Neural progenitor cell (in vitro differentiated cells): ENCODE measurements around the gene PRPH. TPM values are rescaled to one million over a fixed set of nuclear protein-coding genes. Genes with fewer than 3 reads are reported as not detected.
A peak's percentile ranks its signal among the peaks of the same experiment; 100 is the strongest.
"Not testable (repeated sequence)": the region's sequence is repeated elsewhere in the genome, so short reads cannot be mapped to it uniquely, and the experiment has no call there.

Experiments used
- DNase-seq: peaks from one replicate; pipeline ENCODE4 v3.0.0-alpha.2; 2016; ENCODE audit warnings: low spot score
- H2AFZ ChIP-seq: fragments of 200-600 bp; sonication (generic); replicated peaks from 2 replicates; pipeline ENCODE4 v1.6.1; 2016; ENCODE audit warnings: antibody characterized with exemption
- H3F3A ChIP-seq: fragments of 200-600 bp; sonication (generic); 2 replicates; pipeline ENCODE4 v1.6.1; 2016; ENCODE audit warnings: antibody characterized with exemption, low read depth
- H3K27ac ChIP-seq: fragments of 200-600 bp; sonication (generic); 2 replicates; pipeline ENCODE4 v1.5.1; 2016; ENCODE audit warnings: mild to moderate bottlenecking
- H3K27me3 ChIP-seq: fragments of 200-600 bp; sonication (generic); 2 replicates; pipeline ENCODE4 v1.6.1; 2016; ENCODE audit warnings: mild to moderate bottlenecking, moderate library complexity
- H3K36me3 ChIP-seq: fragments of 200-600 bp; sonication (generic); 2 replicates; pipeline ENCODE4 v1.5.1; 2016
- H3K4me1 ChIP-seq: fragments of 200-600 bp; sonication (generic); 2 replicates; pipeline ENCODE4 v1.6.1; 2016; ENCODE audit warnings: mixed run types
- H3K4me2 ChIP-seq: fragments of 200-600 bp; sonication (generic); 2 replicates; pipeline ENCODE4 v1.6.1; 2016
- H3K4me3 ChIP-seq: fragments of 200-600 bp; sonication (generic); 2 replicates; pipeline ENCODE4 v1.5.1; 2016
- H3K79me2 ChIP-seq: fragments of 200-600 bp; sonication (generic); 2 replicates; pipeline ENCODE4 v1.6.1; 2016; ENCODE audit warnings: low read depth
- H3K9ac ChIP-seq: fragments of 200-600 bp; sonication (generic); 2 replicates; pipeline ENCODE4 v1.6.1; 2016
- H3K9me3 ChIP-seq: fragments of 200-600 bp; sonication (generic); 2 replicates; pipeline ENCODE4 v1.5.1; 2016; ENCODE audit warnings: low read depth
- H4K20me1 ChIP-seq: fragments of 200-600 bp; sonication (generic); 2 replicates; pipeline ENCODE4 v1.6.1; 2016; ENCODE audit warnings: low read depth
- H3K27ac Mint-ChIP-seq: 3 replicates; pipeline ENCODE4 v1.8.0; 2021; ENCODE audit warnings: mixed read lengths
- H3K27me3 Mint-ChIP-seq: 2 replicates; pipeline ENCODE4 v1.8.0; 2022; ENCODE audit warnings: low read depth, mild to moderate bottlenecking, inconsistent platforms, moderate library complexity, mixed read lengths; ENCODE audit not compliant: insufficient read depth
- H3K36me3 Mint-ChIP-seq: 3 replicates; pipeline ENCODE4 v1.8.0; 2021; ENCODE audit warnings: mixed read lengths
- H3K4me1 Mint-ChIP-seq: 3 replicates; pipeline ENCODE4 v1.8.0; 2021; ENCODE audit warnings: mixed read lengths
- H3K4me3 Mint-ChIP-seq: 3 replicates; pipeline ENCODE4 v1.8.0; 2021; ENCODE audit warnings: mild to moderate bottlenecking, moderate library complexity, mixed read lengths
- H3K9me3 Mint-ChIP-seq: 3 replicates; pipeline ENCODE4 v1.8.0; 2020; ENCODE audit warnings: mixed read lengths
- CTCF ChIP-seq: fragments of 200-600 bp; sonication (generic); IDR thresholded peaks from 2 replicates; pipeline ENCODE4 v1.5.1; 2017; ENCODE audit warnings: antibody characterized with exemption, mild to moderate bottlenecking
- EZH2 ChIP-seq: fragments of 200-600 bp; sonication (generic); IDR thresholded peaks from 2 replicates; pipeline ENCODE4 v1.6.1; 2017; ENCODE audit warnings: antibody characterized with exemption, mild to moderate bottlenecking, moderate library complexity
- EZH2phosphoT487 ChIP-seq: fragments of 200-600 bp; sonication (generic); IDR thresholded peaks from 2 replicates; pipeline ENCODE4 v1.6.1; 2017; ENCODE audit warnings: antibody characterized with exemption
- total RNA-seq: library from RNA; depleted of rRNA; stranded (reverse); fragments of >200 nt; gene quantifications from 2 replicates; pipeline ENCODE4 v1.2.3, GENCODE V29; 2015; ENCODE audit warnings: low replicate concordance

PRPH gene
- total RNA-seq, 1 donor from 2014 or later: not detected

- Mint-ChIP-seq H3K27me3 (peaks cover 3% of the 10 kb centered on the region), H3K9me3 (no peaks in the 10 kb centered on the region), H3K27ac (peak overlapping the region; percentile 16), H3K4me1 (peaks cover 7% of the 10 kb centered on the region), H3K4me3 (no peak overlapping the region), H3K36me3 (peaks cover 3% of the 10 kb centered on the region)
- Histone ChIP-seq H2AFZ (no peak overlapping the region), H3F3A (peaks cover 23% of the 10 kb centered on the region), H3K79me2 (peaks cover 4% of the 10 kb centered on the region), H3K9ac (no peak overlapping the region), H4K20me1 (no peaks in the 10 kb centered on the region), H3K27me3 (no peaks in the 10 kb centered on the region), H3K36me3 (no peaks in the 10 kb centered on the region), H3K4me3 (no peak overlapping the region), H3K4me1 (peaks cover 16% of the 10 kb centered on the region), H3K27ac (no peak overlapping the region), H3K4me2 (no peak overlapping the region), H3K9me3 (no peaks in the 10 kb centered on the region)
- no peak for TF ChIP-seq EZH2
- no peak for TF ChIP-seq EZH2phosphoT487
- TF ChIP-seq CTCF: no peak
- no peak for DNase-seq
Measured at GRCh38 chr12:49255857-49256637, 38.9 kb upstream of the PRPH start.

- H3K36me3 ChIP-seq, DNase-seq, H3K4me3 Mint-ChIP-seq, H3K27ac ChIP-seq, H3K9ac ChIP-seq, H3K9me3 ChIP-seq, H4K20me1 ChIP-seq, H3K4me3 ChIP-seq, H3K9me3 Mint-ChIP-seq, H3K27me3 Mint-ChIP-seq, H3K27me3 ChIP-seq, H2AFZ ChIP-seq, H3K27ac Mint-ChIP-seq, H3K4me2 ChIP-seq, H3K4me1 Mint-ChIP-seq, H3K36me3 Mint-ChIP-seq: not testable (repeated sequence)
- peaks cover 10% of the 10 kb centered on the region for H3K79me2 ChIP-seq
- H3F3A ChIP-seq: peaks cover 30% of the 10 kb centered on the region
- H3K4me1 ChIP-seq: peaks cover 16% of the 10 kb centered on the region
Measured at GRCh38 chr12:49257508-49258184, 37.3 kb upstream of the PRPH start.

GRCh38 chr12:49259452-49259851 lies 35.5 kb upstream of the PRPH start:
- Histone ChIP-seq H3K36me3 (no peaks in the 10 kb centered on the region), H3K9ac (no peak overlapping the region), H3K9me3 (no peaks in the 10 kb centered on the region), H3F3A (peaks cover 35% of the 10 kb centered on the region), H2AFZ (no peak overlapping the region), H4K20me1 (no peaks in the 10 kb centered on the region), H3K4me1 (peaks cover 16% of the 10 kb centered on the region), H3K4me2 (peak overlapping the region; percentile 62), H3K79me2 (peaks cover 23% of the 10 kb centered on the region), H3K27ac (peak overlapping the region; percentile 69), H3K27me3 (no peaks in the 10 kb centered on the region), H3K4me3 (no peak overlapping the region)
- H3K4me3 Mint-ChIP-seq: no peak overlapping the region
- H3K4me1 Mint-ChIP-seq: peaks cover 10% of the 10 kb centered on the region
- no peaks in the 10 kb centered on the region for H3K36me3 Mint-ChIP-seq
- peak overlapping the region; percentile 9 for H3K27ac Mint-ChIP-seq
- no peaks in the 10 kb centered on the region for H3K9me3 Mint-ChIP-seq
- TF ChIP-seq CTCF: no peak
- TF ChIP-seq EZH2phosphoT487: no peak
- no peak for TF ChIP-seq EZH2
- no peak for DNase-seq
- H3K27me3 Mint-ChIP-seq: no peaks in the 10 kb centered on the region

- TF ChIP-seq CTCF: no peak
- no peak for TF ChIP-seq EZH2
- TF ChIP-seq EZH2phosphoT487: no peak
Measured at GRCh38 chr12:49260166-49260565, 34.8 kb upstream of the PRPH start.

More at GRCh38 chr12:49260166-49260565, 34.8 kb upstream of the PRPH start:
- H3K4me3 Mint-ChIP-seq: no peak overlapping the region
- no peaks in the 10 kb centered on the region for H3K36me3 Mint-ChIP-seq
- peaks cover 10% of the 10 kb centered on the region for H3K4me1 Mint-ChIP-seq
- Histone ChIP-seq H3K27me3 (no peaks in the 10 kb centered on the region), H3K27ac (peak overlapping the region; percentile 69), H3K79me2 (peaks cover 27% of the 10 kb centered on the region), H3K36me3 (no peaks in the 10 kb centered on the region), H2AFZ (no peak overlapping the region), H3K4me2 (peak overlapping the region; percentile 62), H3K9me3 (no peaks in the 10 kb centered on the region), H4K20me1 (no peaks in the 10 kb centered on the region), H3K9ac (no peak overlapping the region), H3K4me3 (no peak overlapping the region), H3F3A (peaks cover 38% of the 10 kb centered on the region), H3K4me1 (peaks cover 16% of the 10 kb centered on the region)
- no peak for DNase-seq
- H3K9me3 Mint-ChIP-seq: no peaks in the 10 kb centered on the region
- H3K27me3 Mint-ChIP-seq: no peaks in the 10 kb centered on the region
- H3K27ac Mint-ChIP-seq: no peak overlapping the region
